ENCODE data around the gene MRPS2. TPM values are rescaled to one million over a fixed set of nuclear protein-coding genes. Genes with fewer than 3 reads are reported as not detected.

MRPS2 gene
- total RNA-seq, 1 donor from 2014 or later: 23.4 TPM

DNA sequence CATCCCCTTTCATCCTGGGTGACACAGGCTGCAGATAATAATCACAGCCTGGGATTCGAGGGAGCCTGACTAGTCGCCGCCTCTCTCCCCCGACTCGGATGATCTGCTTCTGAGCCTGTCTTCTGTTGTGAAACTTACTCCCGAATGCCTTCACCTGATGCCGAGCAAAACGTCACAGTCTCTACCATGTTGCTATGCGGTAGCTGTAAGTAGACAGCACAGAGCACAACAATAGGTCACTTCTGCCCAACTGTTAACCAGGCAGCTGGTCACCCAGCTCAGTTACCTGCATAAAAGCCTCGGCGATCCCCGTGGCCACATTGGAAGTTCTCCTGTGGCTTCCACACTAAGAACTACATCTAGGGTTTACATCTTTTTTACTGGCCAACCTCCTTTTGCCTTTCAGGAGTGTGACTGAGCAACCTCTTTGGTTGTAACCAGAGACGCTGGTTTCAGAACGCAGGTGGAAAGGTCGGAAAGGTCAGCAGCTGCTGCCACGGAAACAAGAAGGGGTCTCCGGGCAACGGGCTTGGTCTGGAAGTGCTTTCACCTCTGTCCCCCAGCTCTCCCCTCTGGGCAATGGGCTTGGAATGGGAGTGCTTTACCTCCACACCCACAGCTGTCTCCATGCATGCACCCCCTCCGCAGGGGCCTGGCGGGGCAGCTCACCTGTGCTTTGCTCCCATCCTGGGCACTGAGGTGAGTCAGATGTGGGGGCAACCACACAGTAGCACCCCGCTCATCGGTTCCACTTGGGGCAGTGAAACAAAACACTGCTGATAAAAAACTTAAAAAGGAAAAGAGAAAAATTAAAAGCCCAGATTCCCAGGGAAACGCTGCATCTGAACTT is 28.5 kb upstream of the MRPS2 start:
- Histone ChIP-seq H3K27me3 (no peaks in the 10 kb centered on the region), H4K20me1 (ENCODE audit: low read depth) (no peaks in the 10 kb centered on the region), H3K4me2 (peak overlapping the region; percentile 81), H3K9me3 (ENCODE audit: low read depth) (no peaks in the 10 kb centered on the region), H3K36me3 (no peaks in the 10 kb centered on the region), H3F3A (ENCODE audit: low read depth) (peaks cover 18% of the 10 kb centered on the region), H3K4me3 (peak overlapping the region; percentile 22), H3K79me2 (ENCODE audit: low read depth) (no peaks in the 10 kb centered on the region), H2AFZ (replicated peaks) (peak overlapping the region; percentile 12), H3K9ac (no peak overlapping the region), H3K27ac (peak overlapping the region; percentile 91), H3K4me1 (peaks cover 48% of the 10 kb centered on the region)
- peak overlapping the region; percentile 99 for H3K27ac Mint-ChIP-seq
- H3K9me3 Mint-ChIP-seq: no peaks in the 10 kb centered on the region
- H3K36me3 Mint-ChIP-seq: no peaks in the 10 kb centered on the region
- H3K27me3 Mint-ChIP-seq (ENCODE audit: insufficient read depth, low read depth): peaks cover 6% of the 10 kb centered on the region
- peaks cover 65% of the 10 kb centered on the region for H3K4me1 Mint-ChIP-seq
- TF ChIP-seq EZH2 (IDR thresholded peaks at IDR 0.05) (no peak), EZH2phosphoT487 (IDR thresholded peaks at IDR 0.05) (no peak)
- TF ChIP-seq, protein P1, sequence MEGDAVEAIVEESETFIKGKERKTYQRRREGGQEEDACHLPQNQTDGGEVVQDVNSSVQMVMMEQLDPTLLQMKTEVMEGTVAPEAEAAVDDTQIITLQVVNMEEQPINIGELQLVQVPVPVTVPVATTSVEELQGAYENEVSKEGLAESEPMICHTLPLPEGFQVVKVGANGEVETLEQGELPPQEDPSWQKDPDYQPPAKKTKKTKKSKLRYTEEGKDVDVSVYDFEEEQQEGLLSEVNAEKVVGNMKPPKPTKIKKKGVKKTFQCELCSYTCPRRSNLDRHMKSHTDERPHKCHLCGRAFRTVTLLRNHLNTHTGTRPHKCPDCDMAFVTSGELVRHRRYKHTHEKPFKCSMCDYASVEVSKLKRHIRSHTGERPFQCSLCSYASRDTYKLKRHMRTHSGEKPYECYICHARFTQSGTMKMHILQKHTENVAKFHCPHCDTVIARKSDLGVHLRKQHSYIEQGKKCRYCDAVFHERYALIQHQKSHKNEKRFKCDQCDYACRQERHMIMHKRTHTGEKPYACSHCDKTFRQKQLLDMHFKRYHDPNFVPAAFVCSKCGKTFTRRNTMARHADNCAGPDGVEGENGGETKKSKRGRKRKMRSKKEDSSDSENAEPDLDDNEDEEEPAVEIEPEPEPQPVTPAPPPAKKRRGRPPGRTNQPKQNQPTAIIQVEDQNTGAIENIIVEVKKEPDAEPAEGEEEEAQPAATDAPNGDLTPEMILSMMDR (IDR thresholded peaks at IDR 0.05): no peak
- peak overlapping the region; percentile 80 for H3K4me3 Mint-ChIP-seq
- peak; percentile 91 for DNase-seq (ENCODE audit: low spot score)

DNA sequence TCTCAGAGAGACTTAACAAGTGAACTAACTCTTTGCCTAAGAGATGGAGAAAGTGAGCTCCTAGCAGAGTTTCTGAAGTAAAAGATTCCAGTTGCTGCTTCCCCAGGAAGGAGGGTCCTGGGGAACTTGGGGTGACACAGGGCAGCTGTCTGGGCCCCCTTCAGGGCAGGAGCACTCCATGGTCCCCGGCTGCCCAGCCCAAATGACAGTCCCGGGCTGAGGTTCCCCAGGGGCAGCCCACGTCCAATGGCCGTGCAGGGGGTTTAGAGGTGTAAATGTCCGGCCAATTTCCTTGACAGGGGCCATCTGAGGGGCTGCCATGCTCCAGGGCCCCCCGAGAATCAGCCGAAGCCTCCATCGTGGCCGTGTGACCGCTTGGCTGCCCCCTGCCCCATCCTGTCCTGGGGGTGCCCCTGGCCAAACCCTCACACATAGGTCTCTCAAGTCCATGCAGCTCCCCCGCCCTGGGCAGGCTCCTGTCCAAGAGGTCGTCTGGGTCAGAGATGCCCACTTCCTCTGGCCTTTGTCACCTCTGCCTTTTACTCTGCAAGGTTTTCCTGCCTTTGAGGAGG is 26.4 kb upstream of the MRPS2 start:
- no peak overlapping the region for H3K4me2 ChIP-seq
- H3K4me3 ChIP-seq: no peak overlapping the region
- H3K9ac ChIP-seq: no peak overlapping the region
- peaks cover 46% of the 10 kb centered on the region for H3K4me1 ChIP-seq
- H3K9me3 Mint-ChIP-seq: no peaks in the 10 kb centered on the region
- no peaks in the 10 kb centered on the region for H3K9me3 ChIP-seq (ENCODE audit: low read depth)
- H3K27ac Mint-ChIP-seq: peak overlapping the region; percentile 76
- H3K27ac ChIP-seq: no peak overlapping the region
- no peaks in the 10 kb centered on the region for H3K36me3 Mint-ChIP-seq
- no peak for TF ChIP-seq EZH2 (IDR thresholded peaks at IDR 0.05)
- TF ChIP-seq, protein P1 (IDR thresholded peaks at IDR 0.05): no peak
- TF ChIP-seq EZH2phosphoT487 (IDR thresholded peaks at IDR 0.05): no peak
- no peak overlapping the region for H2AFZ ChIP-seq (replicated peaks)
- H3K4me1 Mint-ChIP-seq: peaks cover 69% of the 10 kb centered on the region
- peaks cover 5% of the 10 kb centered on the region for H4K20me1 ChIP-seq (ENCODE audit: low read depth)
- H3K27me3 ChIP-seq: no peaks in the 10 kb centered on the region
- no peak overlapping the region for H3K4me3 Mint-ChIP-seq
- peaks cover 13% of the 10 kb centered on the region for H3K27me3 Mint-ChIP-seq (ENCODE audit: insufficient read depth, low read depth)
- no peaks in the 10 kb centered on the region for H3K36me3 ChIP-seq
- H3F3A ChIP-seq (ENCODE audit: low read depth): peaks cover 31% of the 10 kb centered on the region
- DNase-seq (ENCODE audit: low spot score): no peak
- no peaks in the 10 kb centered on the region for H3K79me2 ChIP-seq (ENCODE audit: low read depth)

DNA sequence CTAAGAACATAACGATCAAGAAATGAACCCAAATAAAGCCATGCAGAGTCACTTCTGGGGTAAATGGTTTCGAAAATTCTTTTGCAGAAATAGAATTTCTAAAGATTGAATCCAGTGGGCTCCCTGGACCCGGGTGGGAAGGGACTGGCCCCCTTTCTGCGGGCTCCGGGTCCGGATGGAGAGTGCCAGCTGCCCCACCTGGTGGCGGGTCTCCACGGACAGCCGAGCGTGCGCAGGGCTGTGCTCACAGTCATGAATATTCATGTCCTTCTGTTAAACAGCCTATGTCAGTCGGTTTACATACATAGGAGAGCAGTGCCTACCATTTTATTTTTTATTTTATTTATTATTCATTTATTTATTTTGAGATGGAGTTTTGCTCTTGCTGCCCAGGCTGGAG is 25.6 kb upstream of the MRPS2 start:
- H3K9me3 Mint-ChIP-seq: no peaks in the 10 kb centered on the region
- H4K20me1 ChIP-seq (ENCODE audit: low read depth): peaks cover 5% of the 10 kb centered on the region
- no peak overlapping the region for H3K4me3 ChIP-seq
- no peak overlapping the region for H2AFZ ChIP-seq (replicated peaks)
- DNase-seq (ENCODE audit: low spot score): peak; percentile 77
- peaks cover 13% of the 10 kb centered on the region for H3K27me3 Mint-ChIP-seq (ENCODE audit: insufficient read depth, low read depth)
- H3K9ac ChIP-seq: no peak overlapping the region
- no peak overlapping the region for H3K27ac ChIP-seq
- no peaks in the 10 kb centered on the region for H3K36me3 ChIP-seq
- no peaks in the 10 kb centered on the region for H3K27me3 ChIP-seq
- peaks cover 40% of the 10 kb centered on the region for H3K4me1 ChIP-seq
- no peak for TF ChIP-seq EZH2 (IDR thresholded peaks at IDR 0.05)
- no peak for TF ChIP-seq EZH2phosphoT487 (IDR thresholded peaks at IDR 0.05)
- TF ChIP-seq, protein P1 (IDR thresholded peaks at IDR 0.05): peak; percentile 70
- no peaks in the 10 kb centered on the region for H3K36me3 Mint-ChIP-seq
- H3K4me2 ChIP-seq: peak overlapping the region; percentile 37
- peaks cover 33% of the 10 kb centered on the region for H3F3A ChIP-seq (ENCODE audit: low read depth)
- H3K9me3 ChIP-seq (ENCODE audit: low read depth): no peaks in the 10 kb centered on the region
- H3K79me2 ChIP-seq (ENCODE audit: low read depth): no peaks in the 10 kb centered on the region
- H3K27ac Mint-ChIP-seq: no peak overlapping the region
- H3K4me3 Mint-ChIP-seq: no peak overlapping the region
- peaks cover 65% of the 10 kb centered on the region for H3K4me1 Mint-ChIP-seq

Data from neural progenitor cell (in vitro differentiated cells).